Natural killer cell (primary cell): ENCODE results near the gene MAPK8. TPM values are rescaled to one million over a fixed set of nuclear protein-coding genes. Genes with fewer than 3 reads are reported as not detected.

Experiments used
- ATAC-seq, 3 donors: fragments of 150-1000 bp in 2 of 3; fragments of 200-7000 bp in 1 of 3; cut with Tn5 transposase; 1 replicate in 1 of 3; 2 replicates in 2 of 3; pipeline ENCODE4 v1.10.0; 2021; ENCODE audit warnings: mild to moderate bottlenecking in 2 of 3, moderate library complexity in 2 of 3
- DNase-seq, 2 donors: peaks; one replicate each; pipeline versions ENCODE4 v3.0.0 to v3.0.0-alpha.2; 2013 to 2021; ENCODE audit warnings: mixed read lengths in 1 of 2
- H3K27ac ChIP-seq: one replicate; pipeline ENCODE4 v1.5.1; 2013; ENCODE audit warnings: mild to moderate bottlenecking, low read length
- H3K27me3 ChIP-seq: one replicate; pipeline ENCODE4 v1.6.1; 2013; ENCODE audit warnings: low read length; ENCODE audit not compliant: control insufficient read depth, insufficient read depth
- H3K36me3 ChIP-seq: one replicate; pipeline ENCODE4 v1.6.1; 2013; ENCODE audit warnings: low read length; ENCODE audit not compliant: control insufficient read depth, insufficient read depth
- H3K4me1 ChIP-seq: one replicate; pipeline ENCODE4 v1.6.1; 2013; ENCODE audit warnings: low read length; ENCODE audit not compliant: control insufficient read depth, insufficient read depth
- H3K4me3 ChIP-seq: one replicate; pipeline ENCODE4 v1.5.1; 2013; ENCODE audit warnings: low read length
- H3K9me3 ChIP-seq: one replicate; pipeline ENCODE4 v1.6.1; 2013; ENCODE audit warnings: low read length; ENCODE audit not compliant: control insufficient read depth, insufficient read depth
- H3K27ac Mint-ChIP-seq, 2 donors: one replicate each; pipeline ENCODE4 v1.8.0; 2022; ENCODE audit warnings: mild to moderate bottlenecking in 2 of 2, mixed read lengths in 2 of 2, moderate library complexity in 1 of 2
- H3K27me3 Mint-ChIP-seq, 2 donors: one replicate each; pipeline ENCODE4 v1.8.0; 2022; ENCODE audit warnings: low read depth in 2 of 2, mixed read lengths in 2 of 2
- H3K36me3 Mint-ChIP-seq: one replicate; pipeline ENCODE4 v1.8.0; 2022; ENCODE audit warnings: mixed read lengths
- H3K4me1 Mint-ChIP-seq, 2 donors: one replicate each; pipeline ENCODE4 v1.8.0; 2022; ENCODE audit warnings: mixed read lengths in 2 of 2
- H3K4me3 Mint-ChIP-seq: one replicate; pipeline ENCODE4 v1.8.0; 2022; ENCODE audit warnings: mild to moderate bottlenecking, moderate library complexity, mixed read lengths
- H3K9me3 Mint-ChIP-seq, 2 donors: one replicate each; pipeline ENCODE4 v1.8.0; 2022; ENCODE audit warnings: mixed read lengths in 2 of 2
- CTCF ChIP-seq: fragments of 200-600 bp; IDR thresholded peaks from one replicate; pipeline ENCODE4 v1.8.0; 2022; ENCODE audit warnings: antibody characterized with exemption
- WGBS: methylation state at CpG from one replicate; pipeline ENCODE4 v1.1.7; 2013; ENCODE audit warnings: missing lambda C conversion rate; ENCODE audit not compliant: insufficient coverage; 5-methylcytosine and 5-hydroxymethylcytosine counted together
- intact Hi-C: fragments of 100-400 bp; cut with micrococcal nuclease; formaldehyde crosslinking; loops from one replicate; pipeline ENCODE4 v1.14.2; 2022
- total RNA-seq, 4 donors: library from RNA; stranded (reverse); fragments of 120-200 nt in 1 of 4; gene quantifications; one replicate each; pipeline versions ENCODE4 v1.2.3 to v1.2.4, GENCODE V29; 2013 to 2022

Gene MAPK8
- 10 to 100 TPM; 37.3 to 44.5 (median 40.8) TPM for total RNA-seq
- total RNA-seq (2013), result 66.5 TPM

- Histone ChIP-seq H3K27me3 (no peaks in the 10 kb centered on the region), H3K4me1 (peaks cover 8% of the 10 kb centered on the region), H3K27ac (peak within 1 kb of the TSS; percentile 75), H3K4me3 (peak within 1 kb of the TSS; percentile 54), H3K9me3 (no peaks in the 10 kb centered on the region), H3K36me3 (no peaks in the 10 kb centered on the region)
- H3K27ac Mint-ChIP-seq, result peak within 1 kb of the TSS; percentile 82 to 83
- peak within 1 kb of the TSS; percentile 91 for H3K4me3 Mint-ChIP-seq
- peaks cover 0 to 4% of the 10 kb centered on the region in 2 donors for H3K27me3 Mint-ChIP-seq
- 1% methylated on average over 86 of the region's 86 CpGs for WGBS
- no peak for TF ChIP-seq CTCF
- DNase-seq (peak; percentile 90 to 97), ATAC-seq (peak; percentile 88 to 96 (median 88))
- no peaks in the 10 kb centered on the region for H3K9me3 Mint-ChIP-seq
- H3K36me3 Mint-ChIP-seq, result no peaks in the 10 kb centered on the region
- intact Hi-C loops, result no loop called here
- peaks cover 17 to 26% of the 10 kb centered on the region in 2 donors for H3K4me1 Mint-ChIP-seq
Measured at GRCh38 chr10:48306265-48306869, at the start of gene MAPK8. Gene MAPK8 (plus strand): TSS chr10:48306677. CDS start chr10:48401661, 94,984 bp downstream.

- intact Hi-C loops, result no loop called here
- ATAC-seq (no peak), DNase-seq (no peak)
- no peak overlapping the region for H3K27ac ChIP-seq
- H3K36me3 ChIP-seq, result no peaks in the 10 kb centered on the region
- Mint-ChIP-seq H3K36me3 (no peaks in the 10 kb centered on the region), H3K4me1 (no peaks in the 10 kb centered on the region), H3K27me3 (peaks cover 13 to 28% of the 10 kb centered on the region in 2 donors), H3K9me3 (no peaks in the 10 kb centered on the region), H3K4me3 (no peak overlapping the region), H3K27ac (no peak overlapping the region)
- 83% methylated on average over 3 of the region's 3 CpGs for WGBS
- H3K4me3 ChIP-seq, result no peak overlapping the region
- H3K9me3 ChIP-seq, result no peaks in the 10 kb centered on the region
- no peak for TF ChIP-seq CTCF
- no peaks in the 10 kb centered on the region for H3K27me3 ChIP-seq
- H3K4me1 ChIP-seq, result no peaks in the 10 kb centered on the region
Measured at GRCh38 chr10:48257407-48257961, 49.0 kb upstream of the MAPK8 start.

GRCh38 chr10:48258105-48258504 is 48.4 kb upstream of the MAPK8 start:
- no peaks in the 10 kb centered on the region for H3K36me3 ChIP-seq
- Mint-ChIP-seq H3K9me3 (no peaks in the 10 kb centered on the region), H3K4me1 (no peaks in the 10 kb centered on the region), H3K27ac (no peak overlapping the region), H3K4me3 (no peak overlapping the region), H3K36me3 (no peaks in the 10 kb centered on the region), H3K27me3 (peaks cover 13 to 28% of the 10 kb centered on the region in 2 donors)
- H3K4me3 ChIP-seq, result no peak overlapping the region
- H3K9me3 ChIP-seq, result no peaks in the 10 kb centered on the region
- intact Hi-C loops, result no loop called here
- ATAC-seq (no peak), DNase-seq (no peak)
- H3K27me3 ChIP-seq, result no peaks in the 10 kb centered on the region
- no peak overlapping the region for H3K27ac ChIP-seq
- no peak for TF ChIP-seq CTCF
- WGBS, result 75% methylated on average over 1 of the region's 1 CpG
- no peaks in the 10 kb centered on the region for H3K4me1 ChIP-seq
